GM21390 (cell line): ENCODE results near the gene BBC3.

Experiments
- ATAC-seq: cut with Tn5 transposase; IDR thresholded peaks from one replicate; pipeline ENCODE4 v1.9.1; 2021; ENCODE audit not compliant: unreplicated experiment

BBC3 gene

DNA sequence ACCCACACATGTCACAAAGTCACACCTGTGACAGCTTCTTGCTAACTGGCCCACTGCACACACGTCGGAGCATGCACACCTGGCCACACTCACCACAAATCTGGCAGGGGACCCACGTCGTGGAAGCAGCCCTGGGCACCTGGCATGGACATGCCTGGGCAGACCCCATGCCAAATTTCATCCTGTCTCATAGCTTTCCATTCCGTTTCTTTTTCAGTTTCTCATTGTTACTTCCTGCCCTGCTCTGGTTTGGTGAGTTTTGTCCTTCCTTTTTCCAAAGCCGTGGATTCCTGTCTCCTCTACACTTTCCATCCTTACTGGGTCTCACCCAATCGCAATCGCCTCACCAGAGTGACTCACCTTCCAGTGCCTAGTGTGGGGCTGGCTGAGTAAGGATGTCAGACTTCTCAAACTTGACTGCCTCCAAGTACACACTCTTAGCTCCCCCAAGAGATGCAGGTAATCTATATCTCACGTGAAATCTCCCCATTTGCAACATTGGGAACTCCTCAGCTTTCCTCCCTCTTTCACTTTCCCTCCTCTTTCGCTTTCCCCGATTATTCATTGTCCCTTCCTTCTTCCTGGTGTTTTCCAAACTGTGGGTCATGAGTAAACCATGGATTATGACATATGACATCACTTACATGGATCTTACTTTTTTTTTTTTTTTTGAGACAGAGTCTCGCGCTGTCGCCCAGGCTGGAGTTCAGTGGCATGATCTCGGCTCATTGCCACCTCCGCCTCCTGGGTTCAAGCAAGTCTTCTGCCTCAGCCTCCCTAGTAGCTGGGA, 1.6 kb upstream of the BBC3 start:
- no peak for ATAC-seq

- ATAC-seq, result no peak
Measured at GRCh38 chr19:47231215-47232054, 436 bp upstream of the BBC3 start.

DNA sequence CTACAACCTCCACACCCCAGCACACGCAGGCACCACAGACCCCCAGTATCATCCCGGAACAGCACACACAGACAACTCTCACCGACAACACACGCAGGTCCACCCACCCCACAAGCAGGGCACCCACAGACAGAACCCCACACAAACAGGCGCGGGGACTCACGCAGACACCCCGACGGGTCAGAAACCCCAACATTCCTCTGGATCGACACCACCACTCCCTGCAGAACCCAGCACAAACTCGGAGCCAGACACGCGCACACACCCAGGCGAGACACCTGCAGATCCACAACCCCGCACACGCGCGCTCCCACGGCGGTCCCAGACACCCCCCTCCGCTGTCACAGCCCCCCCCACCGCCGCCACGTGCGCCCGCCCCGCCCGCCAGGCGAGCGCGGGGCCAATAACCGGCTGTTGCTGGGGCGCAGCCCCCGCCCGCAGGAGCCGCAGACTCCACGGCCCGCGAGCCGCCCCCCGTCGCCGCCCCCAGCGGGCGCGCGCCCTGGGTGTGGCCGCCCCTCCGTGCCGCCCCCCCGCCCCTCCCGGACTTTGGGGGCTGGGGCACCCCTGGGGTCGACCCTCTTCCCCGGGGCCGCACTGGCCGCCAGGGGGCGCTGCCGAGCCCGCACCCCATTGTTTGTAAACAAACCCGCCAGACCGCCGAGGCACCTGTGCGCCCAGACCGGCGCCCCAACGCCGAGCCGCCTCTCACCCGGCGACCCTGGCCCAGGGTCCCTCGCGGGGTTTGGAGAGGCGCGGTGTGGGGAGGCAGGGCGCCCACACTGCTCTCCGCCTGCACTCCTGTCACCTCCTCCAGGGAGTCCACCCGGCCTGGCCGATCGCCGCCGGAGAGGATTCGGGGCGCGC, 712 bp downstream of the BBC3 start:
- ATAC-seq, result no peak

DNA sequence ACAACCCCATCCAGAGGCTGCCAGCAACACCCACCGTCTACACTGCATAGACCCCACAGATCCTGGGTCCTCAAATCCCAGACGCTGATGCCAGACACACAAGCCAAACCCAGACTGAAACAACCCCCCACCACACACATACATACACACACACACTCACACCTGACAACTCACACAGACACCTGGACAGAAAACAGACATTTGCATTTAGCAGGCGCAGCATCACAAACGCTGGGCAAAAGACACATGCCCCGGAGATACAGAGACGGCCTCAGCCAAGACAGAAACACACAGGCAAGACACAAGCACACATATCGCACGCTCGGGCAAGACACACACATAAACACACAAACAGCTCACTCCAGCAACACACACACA, 1.3 kb downstream of the BBC3 start:
- no peak for ATAC-seq

DNA sequence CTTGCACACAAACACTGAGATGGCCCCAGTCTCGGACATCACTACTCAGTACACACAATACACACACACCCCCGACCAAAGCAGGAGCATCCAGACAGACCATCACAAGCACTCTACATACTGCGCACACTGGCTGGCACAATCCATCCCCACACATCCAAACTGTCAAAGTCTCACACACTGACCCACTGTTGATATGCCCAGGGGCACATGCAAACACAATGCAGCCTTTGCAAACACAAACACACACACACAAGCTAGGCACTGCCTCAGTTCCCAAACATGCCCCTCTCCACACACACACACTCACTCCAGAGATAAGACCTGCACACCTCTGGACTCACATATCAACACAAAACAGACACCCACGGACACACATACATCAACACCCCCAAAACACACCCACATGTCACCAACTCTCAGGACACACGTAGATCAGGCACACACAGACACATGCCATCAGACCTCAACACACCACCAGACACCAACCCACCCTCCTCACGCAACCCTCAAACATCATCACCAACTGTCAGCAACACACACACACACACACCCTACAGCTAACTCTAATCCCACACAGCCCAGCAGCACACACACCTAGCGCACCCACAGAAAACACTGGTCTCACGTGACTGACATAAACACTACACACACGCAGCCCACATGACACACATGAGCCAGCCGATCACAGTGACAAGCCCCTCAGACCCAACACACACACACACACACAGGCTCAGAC, 1.9 kb downstream of the BBC3 start:
- ATAC-seq, result no peak

DNA sequence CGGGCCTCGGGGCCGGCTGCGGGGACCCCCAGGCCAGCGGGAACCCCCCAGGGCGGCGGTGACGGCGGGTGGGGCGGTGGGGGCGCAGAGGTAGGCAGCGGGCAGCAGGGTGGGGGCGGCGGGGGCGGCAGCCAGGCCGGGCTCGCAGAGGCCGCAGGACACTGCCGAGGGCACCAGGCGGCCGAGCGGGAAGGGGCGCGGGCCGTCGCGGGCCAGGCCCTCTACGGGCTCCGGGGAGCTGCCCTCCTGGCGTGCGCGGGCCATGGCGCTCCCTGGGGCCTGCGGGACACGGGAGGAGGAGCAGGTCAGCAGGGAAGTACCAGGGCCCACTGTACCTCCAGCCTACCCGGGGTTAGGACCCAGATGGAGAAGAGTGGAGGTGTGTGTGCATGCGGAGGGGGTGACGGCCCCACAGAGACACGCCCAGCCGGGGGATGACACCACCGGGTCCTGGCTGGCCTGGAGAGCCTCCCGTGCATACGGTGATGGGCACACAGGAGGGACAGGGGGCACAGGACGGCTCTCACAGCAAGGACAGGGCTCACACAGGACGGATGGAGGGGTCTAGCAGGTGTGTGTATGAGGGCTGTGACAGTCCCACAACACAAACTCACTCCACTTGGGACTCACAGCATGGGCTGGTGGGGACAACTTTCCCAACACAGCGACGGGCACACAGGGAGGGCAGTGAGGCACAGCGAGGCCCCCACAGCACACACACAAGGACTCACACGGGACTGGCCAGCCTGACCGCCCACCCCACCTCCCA, 2.6 kb downstream of the BBC3 start:
- ATAC-seq, result no peak

GRCh38 chr19:47227352-47228167, 3.4 kb downstream of the BBC3 start:
- no peak for ATAC-seq

GRCh38 chr19:47226426-47227351, 4.3 kb downstream of the BBC3 start:
- ATAC-seq, result peak; percentile 24

DNA sequence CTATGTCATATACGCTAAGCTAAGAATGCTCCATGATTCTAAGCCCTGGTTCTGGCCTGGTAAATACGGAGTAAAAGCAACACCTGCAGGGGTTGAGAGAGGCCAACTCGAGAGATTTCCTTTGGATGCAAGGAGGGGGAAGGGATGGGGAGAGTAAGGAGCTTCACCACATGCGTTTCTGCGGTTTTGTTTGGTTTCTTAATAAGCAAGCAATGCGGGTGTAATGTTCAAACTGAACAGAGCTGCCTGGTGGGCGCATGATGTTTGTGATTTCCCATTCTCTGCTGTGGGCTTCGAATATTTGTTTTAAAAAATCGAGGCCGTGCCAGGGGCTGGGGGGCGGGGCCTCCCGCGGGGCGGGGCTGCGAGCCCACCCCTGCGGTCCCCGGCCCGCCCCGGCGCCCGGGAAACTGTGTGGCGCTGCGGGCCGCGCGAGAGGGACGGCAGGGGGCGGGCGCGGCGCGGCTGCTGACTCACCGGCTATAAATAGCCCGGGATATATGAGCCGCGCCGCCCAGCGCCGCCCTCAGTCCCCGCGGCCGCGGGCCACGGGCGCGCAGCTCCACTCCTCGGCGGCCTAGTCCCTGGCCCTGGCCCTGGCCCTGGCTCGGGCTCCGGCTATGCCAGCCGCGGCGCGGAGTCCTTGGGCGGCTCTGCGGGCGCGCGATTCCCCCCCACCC, 5.1 kb downstream of the BBC3 start:
- peak; percentile 32 for ATAC-seq

DNA sequence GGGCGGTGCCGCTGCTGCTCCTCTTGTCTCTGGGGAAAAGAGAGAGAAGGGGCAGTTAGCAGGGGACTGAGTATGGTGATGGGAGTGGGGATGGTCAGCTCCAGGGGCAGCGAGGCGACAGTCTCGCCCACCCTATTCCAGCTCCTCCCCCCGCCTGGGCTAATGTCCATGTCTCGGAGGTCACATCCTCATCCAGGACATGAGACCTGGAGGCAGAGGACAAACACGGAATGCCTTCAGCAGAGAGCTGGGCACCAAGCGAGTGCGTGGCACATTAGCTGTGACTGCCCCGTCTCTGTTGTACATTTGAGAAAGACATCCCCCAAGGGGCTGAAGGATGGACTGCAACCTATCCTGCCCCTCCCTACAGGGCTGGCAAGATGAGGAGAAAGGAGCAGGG, 9.1 kb downstream of the BBC3 start:
- no peak for ATAC-seq

DNA sequence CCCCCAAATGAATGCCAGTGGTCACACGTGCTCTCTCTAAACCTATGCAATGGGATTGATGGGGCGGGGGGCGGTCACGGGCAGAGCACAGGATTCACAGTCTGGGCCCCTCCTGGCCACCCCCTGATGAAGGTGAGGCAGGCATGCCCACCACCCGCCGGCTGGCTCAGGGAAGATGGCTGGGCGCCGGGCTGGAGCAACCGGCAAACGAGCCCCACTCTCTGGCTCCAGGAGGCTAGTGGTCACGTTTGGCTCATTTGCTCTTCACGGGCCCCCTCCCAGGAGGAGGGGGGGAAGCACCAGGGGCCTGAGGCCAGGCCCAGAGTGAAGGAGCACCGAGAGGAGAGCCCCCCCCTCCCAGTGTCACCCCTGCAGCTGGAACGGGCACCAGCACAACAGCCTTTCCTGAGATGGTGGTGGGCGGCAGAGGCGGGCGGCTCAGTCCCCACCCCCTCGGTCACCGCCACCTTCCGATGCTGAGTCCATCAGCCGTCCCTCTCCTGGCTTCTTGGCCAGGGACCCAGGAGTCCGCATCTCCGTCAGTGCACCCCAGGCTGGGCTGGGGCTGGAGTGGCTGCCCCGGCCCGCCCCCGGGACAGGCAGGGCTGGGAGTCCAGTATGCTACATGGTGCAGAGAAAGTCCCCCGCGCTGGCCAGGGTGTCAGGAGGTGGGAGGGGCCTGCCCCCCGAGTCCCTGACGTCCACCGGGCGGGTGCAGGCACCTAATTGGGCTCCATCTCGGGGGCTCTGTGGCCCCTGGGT, 9.7 kb downstream of the BBC3 start:
- no peak for ATAC-seq

- ATAC-seq, result no peak
Measured at GRCh38 chr19:47215581-47215980, 15.4 kb downstream of the BBC3 start.

- ATAC-seq, result no peak
Measured at GRCh38 chr19:47210689-47211316, 20.2 kb downstream of the BBC3 start.

GRCh38 chr19:47210180-47210490, 20.9 kb downstream of the BBC3 start:
- no peak for ATAC-seq

DNA sequence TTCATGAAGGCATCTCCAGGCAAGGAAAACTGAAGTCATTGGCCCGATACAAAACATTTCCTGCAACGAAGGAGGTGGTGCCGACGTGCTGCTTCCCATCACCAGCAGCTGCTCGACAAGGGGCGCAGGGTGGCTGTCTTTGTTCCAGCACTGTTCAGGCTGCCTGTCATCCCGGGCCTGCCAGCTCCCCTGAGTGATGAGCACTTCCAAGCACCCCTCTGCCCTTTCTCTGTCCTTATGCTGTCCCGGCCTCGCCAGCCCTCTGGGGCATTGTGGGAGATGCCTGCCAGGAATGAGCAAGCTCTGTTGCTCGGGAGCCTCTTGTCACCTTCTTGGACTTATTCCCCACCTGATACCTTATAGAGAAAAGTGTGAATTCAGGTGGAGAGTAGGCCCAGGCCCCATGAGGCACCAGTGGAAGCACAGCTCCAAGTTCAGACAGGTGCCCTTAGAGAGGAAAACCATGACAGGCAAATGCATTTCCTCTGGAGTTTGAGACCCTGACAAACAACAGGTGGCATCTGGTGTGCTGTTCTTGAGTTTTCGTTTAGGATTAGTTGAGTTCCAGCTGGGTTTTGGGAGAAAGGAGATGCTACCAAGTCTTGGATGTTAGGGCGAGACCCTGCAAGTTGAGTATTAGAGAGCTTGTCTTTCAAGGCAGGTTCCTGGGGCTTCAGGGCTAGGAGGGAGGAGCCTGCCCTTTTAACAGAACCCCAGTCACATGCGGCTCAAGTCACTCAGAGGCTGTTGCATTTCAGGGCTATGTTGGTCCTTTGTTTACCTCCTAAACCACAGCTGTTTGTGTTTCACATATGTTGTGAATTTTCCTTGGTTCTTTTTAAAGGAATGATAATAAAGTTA, 21.4 kb downstream of the BBC3 start:
- no peak for ATAC-seq

DNA sequence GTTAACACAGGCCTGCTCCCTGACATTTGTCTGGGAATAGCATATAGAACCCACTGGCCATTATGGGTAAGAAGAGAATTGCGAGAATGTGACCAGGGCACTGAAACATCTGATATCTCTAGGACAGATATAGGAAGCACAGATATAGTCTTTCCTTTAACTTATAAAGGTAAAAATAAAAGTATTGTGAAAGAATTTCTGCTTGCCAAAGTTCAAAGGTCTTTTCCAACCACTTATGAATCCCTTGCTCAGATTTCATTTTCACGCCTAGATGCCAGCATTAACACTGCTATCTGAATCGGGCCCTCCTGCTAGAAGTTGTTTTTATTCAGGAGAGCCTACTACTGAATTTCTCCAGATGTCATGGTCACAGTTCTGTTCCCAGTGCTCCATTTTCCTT, 27.7 kb downstream of the BBC3 start:
- no peak for ATAC-seq
